ENCODE measurements around the gene KCNQ5.

Gene KCNQ5

GRCh38 chr6:73045609-73046008, 423.7 kb downstream of the KCNQ5 start:
- no peaks in the 10 kb centered on the region for H3K4me1 ChIP-seq (ENCODE audit: control insufficient read depth, insufficient read depth, low read length)
- no peak overlapping the region for H3K27ac ChIP-seq (ENCODE audit: extremely low read depth, low read depth, low read length)
- ChIA-PET CTCF (no interaction called here), POLR2A (no interaction called here)
- H3K9me3 ChIP-seq (ENCODE audit: control insufficient read depth, insufficient read depth, low read depth, low read length): no peaks in the 10 kb centered on the region
- no peak overlapping the region for H3K4me3 ChIP-seq (ENCODE audit: low read depth, low read length)
- TF ChIP-seq ZNF174 (tag by site-specific recombination; IDR thresholded peaks at IDR 0.05) (no peak), ZNF830 (tag by site-specific recombination; IDR thresholded peaks at IDR 0.05; ENCODE audit: low read depth) (no peak), CTCF (tag by site-specific recombination; IDR thresholded peaks at IDR 0.05) (no peak), AEBP2 (tag by site-specific recombination; IDR thresholded peaks at IDR 0.05; ENCODE audit: borderline replicate concordance) (no peak), ZNF843 (tag by site-specific recombination; IDR thresholded peaks at IDR 0.05) (no peak), OVOL3 (tag by site-specific recombination; IDR thresholded peaks at IDR 0.05) (no peak), MYNN (tag by site-specific recombination; IDR thresholded peaks at IDR 0.05; ENCODE audit: borderline replicate concordance) (no peak), ZNF76 (tag by site-specific recombination; IDR thresholded peaks at IDR 0.05; ENCODE audit: borderline replicate concordance, low read depth) (no peak)
- TF ChIP-seq, protein P1, sequence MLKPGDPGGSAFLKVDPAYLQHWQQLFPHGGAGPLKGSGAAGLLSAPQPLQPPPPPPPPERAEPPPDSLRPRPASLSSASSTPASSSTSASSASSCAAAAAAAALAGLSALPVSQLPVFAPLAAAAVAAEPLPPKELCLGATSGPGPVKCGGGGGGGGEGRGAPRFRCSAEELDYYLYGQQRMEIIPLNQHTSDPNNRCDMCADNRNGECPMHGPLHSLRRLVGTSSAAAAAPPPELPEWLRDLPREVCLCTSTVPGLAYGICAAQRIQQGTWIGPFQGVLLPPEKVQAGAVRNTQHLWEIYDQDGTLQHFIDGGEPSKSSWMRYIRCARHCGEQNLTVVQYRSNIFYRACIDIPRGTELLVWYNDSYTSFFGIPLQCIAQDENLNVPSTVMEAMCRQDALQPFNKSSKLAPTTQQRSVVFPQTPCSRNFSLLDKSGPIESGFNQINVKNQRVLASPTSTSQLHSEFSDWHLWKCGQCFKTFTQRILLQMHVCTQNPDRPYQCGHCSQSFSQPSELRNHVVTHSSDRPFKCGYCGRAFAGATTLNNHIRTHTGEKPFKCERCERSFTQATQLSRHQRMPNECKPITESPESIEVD (tag by site-specific recombination; IDR thresholded peaks at IDR 0.05): no peak
- TF ChIP-seq, protein P2, sequence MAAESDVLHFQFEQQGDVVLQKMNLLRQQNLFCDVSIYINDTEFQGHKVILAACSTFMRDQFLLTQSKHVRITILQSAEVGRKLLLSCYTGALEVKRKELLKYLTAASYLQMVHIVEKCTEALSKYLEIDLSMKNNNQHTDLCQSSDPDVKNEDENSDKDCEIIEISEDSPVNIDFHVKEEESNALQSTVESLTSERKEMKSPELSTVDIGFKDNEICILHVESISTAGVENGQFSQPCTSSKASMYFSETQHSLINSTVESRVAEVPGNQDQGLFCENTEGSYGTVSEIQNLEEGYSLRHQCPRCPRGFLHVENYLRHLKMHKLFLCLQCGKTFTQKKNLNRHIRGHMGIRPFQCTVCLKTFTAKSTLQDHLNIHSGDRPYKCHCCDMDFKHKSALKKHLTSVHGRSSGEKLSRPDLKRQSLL (tag by site-specific recombination; IDR thresholded peaks at IDR 0.05): no peak
- TF ChIP-seq, protein P3, sequence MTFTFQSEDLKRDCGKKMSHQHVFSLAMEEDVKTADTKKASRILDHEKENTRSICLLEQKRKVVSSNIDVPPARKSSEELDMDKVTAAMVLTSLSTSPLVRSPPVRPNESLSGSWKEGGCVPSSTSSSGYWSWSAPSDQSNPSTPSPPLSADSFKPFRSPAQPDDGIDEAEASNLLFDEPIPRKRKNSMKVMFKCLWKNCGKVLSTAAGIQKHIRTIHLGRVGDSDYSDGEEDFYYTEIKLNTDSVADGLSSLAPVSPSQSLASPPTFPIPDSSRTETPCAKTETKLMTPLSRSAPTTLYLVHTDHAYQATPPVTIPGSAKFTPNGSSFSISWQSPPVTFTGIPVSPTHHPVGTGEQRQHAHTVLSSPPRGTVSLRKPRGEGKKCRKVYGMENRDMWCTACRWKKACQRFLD (tag by site-specific recombination; IDR thresholded peaks at IDR 0.05): no peak
- TF ChIP-seq, protein P4, sequence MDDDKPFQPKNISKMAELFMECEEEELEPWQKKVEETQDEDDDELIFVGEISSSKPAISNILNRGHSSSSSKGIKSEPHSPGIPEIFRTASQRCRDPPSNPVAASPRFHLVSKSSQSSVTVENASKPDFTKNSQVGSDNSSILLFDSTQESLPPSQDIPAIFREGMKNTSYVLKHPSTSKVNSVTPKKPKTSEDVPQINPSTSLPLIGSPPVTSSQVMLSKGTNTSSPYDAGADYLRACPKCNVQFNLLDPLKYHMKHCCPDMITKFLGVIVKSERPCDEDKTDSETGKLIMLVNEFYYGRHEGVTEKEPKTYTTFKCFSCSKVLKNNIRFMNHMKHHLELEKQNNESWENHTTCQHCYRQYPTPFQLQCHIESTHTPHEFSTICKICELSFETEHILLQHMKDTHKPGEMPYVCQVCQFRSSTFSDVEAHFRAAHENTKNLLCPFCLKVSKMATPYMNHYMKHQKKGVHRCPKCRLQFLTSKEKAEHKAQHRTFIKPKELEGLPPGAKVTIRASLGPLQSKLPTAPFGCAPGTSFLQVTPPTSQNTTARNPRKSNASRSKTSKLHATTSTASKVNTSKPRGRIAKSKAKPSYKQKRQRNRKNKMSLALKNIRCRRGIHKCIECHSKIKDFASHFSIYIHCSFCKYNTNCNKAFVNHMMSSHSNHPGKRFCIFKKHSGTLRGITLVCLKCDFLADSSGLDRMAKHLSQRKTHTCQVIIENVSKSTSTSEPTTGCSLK (tag by site-specific recombination; IDR thresholded peaks at IDR 0.05): no peak
- H3K36me3 ChIP-seq (ENCODE audit: control insufficient read depth in 2 of 2, insufficient read depth in 1 of 2, low read length in 2 of 2): no peaks in the 10 kb centered on the region

DNA sequence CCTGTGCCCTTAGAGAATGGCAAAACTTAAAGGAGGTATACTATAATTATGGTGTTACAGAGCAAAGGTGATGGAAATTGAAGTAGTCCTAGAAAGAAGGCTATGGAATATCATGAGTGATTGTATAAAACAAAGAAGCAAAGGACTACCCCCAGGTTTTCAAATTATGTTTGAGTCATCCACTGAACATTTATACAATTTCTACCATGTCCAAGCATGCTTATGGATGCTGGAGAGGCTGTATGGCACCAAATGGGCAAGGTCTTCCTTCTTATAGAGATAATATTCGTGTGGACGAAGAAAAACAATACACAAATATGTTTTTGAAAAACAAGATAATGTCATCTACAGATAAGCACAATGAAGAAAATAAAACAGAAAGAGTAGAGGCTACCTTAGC, 425.9 kb downstream of the KCNQ5 start:
- TF ChIP-seq ZNF16 (tag by site-specific recombination; IDR thresholded peaks at IDR 0.05; ENCODE audit: low read depth) (no peak), ZNF596 (tag by site-specific recombination; IDR thresholded peaks at IDR 0.05) (no peak), SP2 (tag by site-specific recombination; IDR thresholded peaks at IDR 0.05) (no peak), ZNF558 (tag by site-specific recombination; IDR thresholded peaks at IDR 0.05) (no peak), ZNF76 (tag by site-specific recombination; IDR thresholded peaks at IDR 0.05; ENCODE audit: borderline replicate concordance, low read depth) (no peak), PRDM4 (tag by site-specific recombination; IDR thresholded peaks at IDR 0.05) (no peak)
- TF ChIP-seq, protein P5, sequence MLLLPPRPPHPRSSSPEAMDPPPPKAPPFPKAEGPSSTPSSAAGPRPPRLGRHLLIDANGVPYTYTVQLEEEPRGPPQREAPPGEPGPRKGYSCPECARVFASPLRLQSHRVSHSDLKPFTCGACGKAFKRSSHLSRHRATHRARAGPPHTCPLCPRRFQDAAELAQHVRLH (tag by site-specific recombination; IDR thresholded peaks at IDR 0.05): no peak
- TF ChIP-seq, protein P6, sequence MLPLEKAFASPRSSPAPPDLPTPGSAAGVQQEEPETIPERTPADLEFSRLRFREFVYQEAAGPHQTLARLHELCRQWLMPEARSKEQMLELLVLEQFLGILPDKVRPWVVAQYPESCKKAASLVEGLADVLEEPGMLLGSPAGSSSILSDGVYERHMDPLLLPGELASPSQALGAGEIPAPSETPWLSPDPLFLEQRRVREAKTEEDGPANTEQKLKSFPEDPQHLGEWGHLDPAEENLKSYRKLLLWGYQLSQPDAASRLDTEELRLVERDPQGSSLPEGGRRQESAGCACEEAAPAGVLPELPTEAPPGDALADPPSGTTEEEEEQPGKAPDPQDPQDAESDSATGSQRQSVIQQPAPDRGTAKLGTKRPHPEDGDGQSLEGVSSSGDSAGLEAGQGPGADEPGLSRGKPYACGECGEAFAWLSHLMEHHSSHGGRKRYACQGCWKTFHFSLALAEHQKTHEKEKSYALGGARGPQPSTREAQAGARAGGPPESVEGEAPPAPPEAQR (tag by site-specific recombination; IDR thresholded peaks at IDR 0.05): no peak
- H3K9me3 ChIP-seq (ENCODE audit: control insufficient read depth, insufficient read depth, low read depth, low read length): no peaks in the 10 kb centered on the region
- ChIA-PET POLR2A (no interaction called here), CTCF (no interaction called here)
- H3K4me1 ChIP-seq (ENCODE audit: control insufficient read depth, insufficient read depth, low read length): no peaks in the 10 kb centered on the region
- H3K4me3 ChIP-seq (ENCODE audit: low read depth, low read length): no peak overlapping the region
- H3K36me3 ChIP-seq (ENCODE audit: control insufficient read depth in 2 of 2, insufficient read depth in 1 of 2, low read length in 2 of 2): no peaks in the 10 kb centered on the region
- no peak overlapping the region for H3K27ac ChIP-seq (ENCODE audit: extremely low read depth, low read depth, low read length)

Data from HEK293 (cell line).